ENCODE data around the gene XXYLT1.
A peak's percentile ranks its signal among the peaks of the same experiment; 100 is the strongest.

XXYLT1 gene

GRCh38 chr3:195023989-195024388 lies 247.0 kb downstream of the XXYLT1 start:
- TF ChIP-seq ZFP30 (CRISPR knock-in tag; IDR thresholded peaks at IDR 0.05) (no peak), GLIS3 (CRISPR knock-in tag; IDR thresholded peaks at IDR 0.05) (no peak), CSDC2 (CRISPR knock-in tag; IDR thresholded peaks at IDR 0.05) (no peak), CSRNP3 (CRISPR knock-in tag; IDR thresholded peaks at IDR 0.05) (no peak), SNAI2 (CRISPR knock-in tag; IDR thresholded peaks at IDR 0.05) (no peak), ZNF565 (CRISPR knock-in tag; conservative IDR thresholded peaks at IDR 0.05; ENCODE audit: low read depth) (no peak), BACH2 (CRISPR knock-in tag; IDR thresholded peaks at IDR 0.05; ENCODE audit: borderline replicate concordance) (no peak), TOX (CRISPR knock-in tag; IDR thresholded peaks at IDR 0.05; ENCODE audit: borderline replicate concordance) (no peak), PPARA (CRISPR knock-in tag; IDR thresholded peaks at IDR 0.05; ENCODE audit: borderline replicate concordance) (no peak), CREB5 (CRISPR knock-in tag; IDR thresholded peaks at IDR 0.05; ENCODE audit: low read depth) (no peak)
- ATAC-seq: no peak

GRCh38 chr3:195023576-195023975 lies 247.4 kb downstream of the XXYLT1 start:
- ATAC-seq: no peak
- TF ChIP-seq PATZ1 (CRISPR knock-in tag; IDR thresholded peaks at IDR 0.05; ENCODE audit: borderline replicate concordance) (no peak), ZNF70 (CRISPR knock-in tag; IDR thresholded peaks at IDR 0.05) (no peak), ZC3H10 (CRISPR knock-in tag; IDR thresholded peaks at IDR 0.05) (no peak), ISL1 (CRISPR knock-in tag; IDR thresholded peaks at IDR 0.05) (no peak)

- peak; percentile 28; the same call in 1 of the 3 replicates for ATAC-seq
- TF ChIP-seq POU6F1 (CRISPR knock-in tag; IDR thresholded peaks at IDR 0.05; ENCODE audit: borderline replicate concordance, low read depth) (no peak), OSR1 (CRISPR knock-in tag; IDR thresholded peaks at IDR 0.05) (no peak), ZFP30 (CRISPR knock-in tag; IDR thresholded peaks at IDR 0.05) (no peak), ZNF8 (CRISPR knock-in tag; IDR thresholded peaks at IDR 0.05) (no peak), TCF4 (CRISPR knock-in tag; IDR thresholded peaks at IDR 0.05; ENCODE audit: borderline replicate concordance) (no peak), CSRNP3 (CRISPR knock-in tag; IDR thresholded peaks at IDR 0.05) (no peak), PPARA (CRISPR knock-in tag; IDR thresholded peaks at IDR 0.05; ENCODE audit: borderline replicate concordance) (no peak), RARB (CRISPR knock-in tag; IDR thresholded peaks at IDR 0.05) (no peak), ZFP3 (CRISPR knock-in tag; IDR thresholded peaks at IDR 0.05) (no peak), ARNTL (CRISPR knock-in tag; IDR thresholded peaks at IDR 0.05; ENCODE audit: borderline replicate concordance, low read depth) (no peak), ZNF70 (CRISPR knock-in tag; IDR thresholded peaks at IDR 0.05) (no peak), BACH2 (CRISPR knock-in tag; IDR thresholded peaks at IDR 0.05; ENCODE audit: borderline replicate concordance) (no peak), CREB5 (CRISPR knock-in tag; IDR thresholded peaks at IDR 0.05; ENCODE audit: low read depth) (no peak), CSDC2 (CRISPR knock-in tag; IDR thresholded peaks at IDR 0.05) (no peak), ZNF565 (CRISPR knock-in tag; conservative IDR thresholded peaks at IDR 0.05; ENCODE audit: low read depth) (no peak)
Measured at GRCh38 chr3:195021692-195022091, 249.3 kb downstream of the XXYLT1 start.
